ENCODE data around the gene GAS5. TPM values are rescaled to one million over a fixed set of nuclear protein-coding genes. Genes with fewer than 3 reads are reported as not detected.

Gene GAS5
- total and polyA plus RNA-seq, 2 of the 8 experiments (the other 6 are each of a cell fraction or from before 2014, with no cell fraction given) = 799 to 1,238 TPM

DNA sequence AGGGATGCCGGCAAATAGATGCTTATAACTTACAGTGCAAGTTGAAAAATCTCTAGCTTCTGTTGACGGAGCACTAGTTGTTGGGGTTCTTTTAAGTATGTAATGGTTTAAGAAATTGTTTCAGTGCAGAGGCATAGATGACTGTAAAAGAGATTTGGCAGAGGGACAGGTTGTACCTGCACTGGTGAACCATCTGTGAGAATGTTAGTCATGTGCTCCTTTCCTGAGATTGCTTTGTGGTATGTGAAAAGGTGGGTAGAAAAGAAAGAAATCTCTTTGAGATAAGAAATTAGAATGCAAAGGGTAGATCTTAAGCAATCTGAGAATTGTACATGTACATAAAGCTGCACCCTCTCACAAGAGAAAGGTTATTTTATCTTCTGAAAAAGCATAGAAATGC, 19.8 kb upstream of the GAS5 start (continued):
- TF ChIP-seq GTF2F1 (IDR thresholded peaks at IDR 0.05; ENCODE audit: borderline replicate concordance, low read depth, low read length) (no peak), FOSL1 (IDR thresholded peaks at IDR 0.05; ENCODE audit: insufficient read depth, low read depth, low read length) (no peak), HDAC2 (IDR thresholded peaks at IDR 0.05; ENCODE audit: borderline replicate concordance in 1 of 2, low read depth in 2 of 2, low read length in 2 of 2) (no peak), SIRT6 (IDR thresholded peaks at IDR 0.05; ENCODE audit: low read length) (no peak)
